Right ventricle myocardium inferior (tissue), 1 donor: ENCODE measurements around the gene WDR77. TPM values are rescaled to one million over a fixed set of nuclear protein-coding genes. Genes with fewer than 3 reads are reported as not detected.

Experiments
- ATAC-seq: fragments of 200-7000 bp; cut with Tn5 transposase; one replicate; pipeline ENCODE4 v1.9.1; 2020; ENCODE audit warnings: mild to moderate bottlenecking, moderate library complexity
- DNase-seq: peaks from one replicate; pipeline ENCODE4 v3.0.0; 2021; ENCODE audit errors: missing footprints
- intact Hi-C: fragments of 100-400 bp; cut with DNase I; formaldehyde crosslinking; loops from one replicate; pipeline ENCODE4 v1.11.0; 2022
- total RNA-seq: library from RNA; stranded (reverse); fragmentation: NEBNext Ultra II Directional; extraction: Animal tissue kit (Norgen Biotek cat#: 25700); gene quantifications from one replicate; pipeline ENCODE4 v1.2.1, GENCODE V29; 2021
- donor health status: DM: no; HTN: yes; CAD: no; lungs with severe emphysema.

Gene WDR77
- total RNA-seq, 1 donor from 2014 or later = 27.5 TPM

DNA sequence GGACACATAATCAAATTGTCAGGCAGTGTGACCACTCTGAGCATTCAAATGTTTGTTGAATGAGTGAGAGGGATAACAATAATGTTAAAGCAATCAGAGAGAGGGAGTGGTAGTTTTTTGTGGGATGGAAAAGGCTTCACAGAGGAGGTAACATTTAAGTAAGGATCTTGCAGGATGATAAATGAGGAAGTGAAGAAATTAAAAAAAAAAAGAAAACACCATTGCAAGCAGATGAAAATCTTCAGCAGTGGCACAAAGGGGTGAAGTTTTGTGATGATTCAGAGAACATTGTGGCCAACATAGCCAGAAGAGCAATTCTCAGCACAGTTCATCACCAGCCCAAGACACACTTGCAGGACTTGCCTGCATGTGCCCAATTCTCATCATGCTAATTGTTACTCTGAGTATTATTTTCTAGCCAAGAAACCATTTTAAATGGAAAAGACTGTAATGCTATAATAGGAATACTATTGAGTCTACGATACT is 56.6 kb downstream of the WDR77 start:
- intact Hi-C loops = no loop called here
- no peak for ATAC-seq
- DNase-seq = no peak

DNA sequence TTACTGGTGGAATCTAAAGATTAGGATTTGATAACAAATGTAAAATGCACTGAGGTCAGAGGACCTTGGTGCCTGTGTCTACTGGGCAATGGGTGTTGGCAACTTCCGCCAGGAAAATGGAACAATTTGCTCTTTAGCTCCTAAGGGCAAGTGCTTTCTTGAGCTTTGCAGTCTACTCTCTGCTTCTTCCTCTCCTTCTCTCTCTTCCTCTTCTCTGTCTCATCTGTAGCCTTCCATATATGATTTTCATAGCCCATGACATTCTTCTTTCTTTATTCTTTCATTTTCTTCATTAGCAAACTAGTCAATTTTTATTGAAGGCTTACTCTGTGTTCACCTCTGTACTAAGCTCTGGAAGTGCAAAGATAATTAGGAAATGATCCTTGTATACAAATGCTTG is 57.0 kb downstream of the WDR77 start:
- DNase-seq = no peak

More for the DNA sequence above, 57.0 kb downstream of the WDR77 start:
- intact Hi-C loops = no loop called here
- ATAC-seq = no peak

Other genes with a start within 250 kb of the WDR77 start
- gene DENND2D, start 248.6 kb downstream of the WDR77 start, total RNA-seq = 3.5 TPM
- gene CHI3L2, start 221.5 kb downstream of the WDR77 start, total RNA-seq = 7.5 TPM
- gene CHIA, start 158.4 kb downstream of the WDR77 start, total RNA-seq = not detected
- 0.41 TPM for gene OVGP1, start 21.5 kb downstream of the WDR77 start, total RNA-seq
- gene ATP5PB, start 208 bp upstream of the WDR77 start, total RNA-seq = 691 TPM
- 9.5 TPM for gene C1orf162, start 24.7 kb upstream of the WDR77 start, total RNA-seq
- 3.8 TPM for gene ADORA3, start 54.4 kb upstream of the WDR77 start, total RNA-seq
- gene TMIGD3, start 54.4 kb upstream of the WDR77 start, total RNA-seq = 1.7 TPM
- 107 TPM for gene RAP1A, start 170.5 kb upstream of the WDR77 start, total RNA-seq